D341Med (cell line): Measurements from ENCODE around the gene ACER1.
A peak's percentile ranks its signal among the peaks of the same experiment; 100 is the strongest.
"Not testable (repeated sequence)": the region's sequence is repeated elsewhere in the genome, so short reads cannot be mapped to it uniquely, and the experiment has no call there.

Experiments used
- DNase-seq: peaks from one replicate; pipeline ENCODE4 v3.0.0; 2012; ENCODE audit warnings: low spot score

Gene ACER1

DNA sequence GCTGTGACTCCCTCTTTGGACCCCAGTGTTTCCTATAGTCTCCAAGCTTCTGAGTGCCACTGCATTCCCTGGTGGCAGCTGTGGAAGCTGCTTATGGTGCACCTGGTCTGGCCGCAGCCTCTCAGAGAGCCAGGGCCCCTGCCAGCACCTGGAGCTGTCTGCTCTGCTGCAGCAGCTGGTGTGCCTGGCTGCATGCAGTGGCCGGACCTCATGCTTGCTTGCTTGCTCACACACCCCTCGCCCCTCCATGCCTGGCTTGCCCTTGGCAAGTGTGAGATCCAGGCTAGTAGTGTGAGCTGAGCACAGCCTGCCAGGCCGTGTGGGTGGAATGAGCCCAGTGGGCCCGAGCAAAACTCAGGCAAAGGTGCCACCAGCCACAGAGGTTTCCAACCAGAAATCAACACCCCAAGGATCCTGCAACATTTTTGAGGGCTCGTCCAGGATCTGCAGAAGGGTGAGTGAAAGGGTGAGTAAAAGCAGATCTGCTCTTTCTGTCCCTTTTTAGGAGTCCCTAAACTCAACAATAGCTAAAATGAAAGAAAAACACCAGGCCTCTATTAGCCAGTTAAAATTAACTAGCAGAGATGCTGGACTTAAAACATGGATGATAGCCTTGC is 46.0 kb downstream of the ACER1 start:
- DNase-seq, result no peak

DNA sequence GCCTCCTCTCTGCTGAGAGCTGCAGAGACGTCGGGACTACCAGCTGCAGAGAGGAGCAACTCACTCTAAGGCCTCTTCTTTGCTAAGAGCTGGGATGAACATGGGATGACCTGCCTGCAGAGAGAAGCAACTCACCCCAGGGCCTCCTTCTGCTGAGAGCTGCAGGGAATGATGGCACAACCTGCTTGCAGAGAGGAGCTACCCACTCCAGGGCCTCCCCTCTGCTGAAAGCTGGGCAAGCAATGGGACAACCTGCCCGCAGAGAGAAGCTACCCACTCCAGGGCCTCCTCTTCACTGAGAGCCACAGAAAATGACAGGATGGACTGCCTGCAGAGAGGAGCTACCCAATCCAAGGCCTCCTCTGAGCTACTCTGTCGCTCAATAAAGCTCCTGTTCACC is 46.7 kb downstream of the ACER1 start:
- DNase-seq, result no peak

DNA sequence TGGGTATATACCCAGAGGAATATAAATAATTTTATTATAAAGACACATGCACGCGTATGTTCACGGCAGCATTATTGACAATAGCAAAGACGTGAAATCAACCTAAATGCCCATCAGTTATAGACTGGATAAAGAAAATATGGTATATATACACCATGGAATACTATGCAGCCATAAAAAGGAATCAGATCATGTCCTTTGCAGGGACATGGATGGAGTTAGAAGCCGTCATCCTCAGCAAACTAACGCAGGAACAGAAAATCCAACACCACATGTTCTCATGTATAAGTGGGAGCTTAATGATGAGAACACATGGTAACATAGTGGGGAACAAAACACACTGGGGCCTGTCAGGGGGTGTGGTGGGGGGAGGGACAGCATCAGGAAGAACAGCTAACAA is 51.0 kb downstream of the ACER1 start:
- DNase-seq, result not testable (repeated sequence)

DNA sequence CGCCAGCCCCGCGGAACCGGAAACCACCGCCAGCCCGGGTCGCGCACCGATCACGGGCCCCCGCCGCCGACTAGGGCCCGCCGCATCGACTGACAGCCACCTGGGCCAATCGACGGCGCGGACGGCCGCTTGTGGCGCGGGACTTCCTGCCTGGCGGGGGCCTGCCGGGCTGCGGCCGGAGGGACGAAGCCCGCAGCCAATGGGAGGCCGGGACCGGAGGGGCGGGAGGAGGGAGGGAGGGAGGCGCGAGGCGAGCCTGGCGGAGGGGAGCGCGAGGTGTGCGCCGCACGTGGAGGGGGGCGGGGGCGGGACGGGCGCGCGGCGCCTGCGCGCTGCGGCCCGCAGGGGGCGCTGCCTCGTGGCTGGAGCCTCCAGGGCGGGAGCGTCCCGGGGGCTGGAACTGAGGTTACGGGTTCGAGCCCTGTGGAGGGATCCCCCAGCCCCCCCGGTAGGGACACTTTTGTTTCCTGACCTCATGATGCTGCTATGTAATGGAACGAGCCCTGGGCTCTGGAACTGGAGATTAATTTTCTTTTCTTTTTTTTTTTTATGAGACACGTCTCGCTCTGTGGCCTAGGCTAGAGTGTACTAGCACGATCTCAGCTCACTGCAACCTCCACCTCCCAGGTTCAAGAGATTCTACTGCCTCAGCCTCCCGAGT is 53.4 kb downstream of the ACER1 start, which contains the start of gene MLLT1:
MLLT1 (minus strand) TSS at position 45 of the 661 bp plus-strand sequence. CDS start 191 bp downstream, outside the sequence.
- peak; percentile 100 for DNase-seq

DNA sequence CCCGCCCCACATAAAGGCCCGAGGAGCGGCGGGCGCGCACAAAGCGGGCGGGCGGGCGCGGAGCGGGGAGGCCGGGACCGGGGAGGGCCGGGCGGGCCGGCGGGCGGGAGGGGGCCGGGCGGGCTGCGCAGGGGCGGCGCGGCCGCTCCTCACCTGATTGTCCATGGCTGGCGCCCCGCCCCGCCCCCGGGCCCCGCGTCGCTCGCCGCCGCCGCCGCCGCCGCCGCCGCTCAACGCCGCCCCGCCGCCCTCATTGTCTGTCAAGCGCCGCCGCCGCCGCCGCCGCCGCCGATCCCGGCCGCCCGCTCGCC is 53.8 kb downstream of the ACER1 start:
- no peak for DNase-seq

DNA sequence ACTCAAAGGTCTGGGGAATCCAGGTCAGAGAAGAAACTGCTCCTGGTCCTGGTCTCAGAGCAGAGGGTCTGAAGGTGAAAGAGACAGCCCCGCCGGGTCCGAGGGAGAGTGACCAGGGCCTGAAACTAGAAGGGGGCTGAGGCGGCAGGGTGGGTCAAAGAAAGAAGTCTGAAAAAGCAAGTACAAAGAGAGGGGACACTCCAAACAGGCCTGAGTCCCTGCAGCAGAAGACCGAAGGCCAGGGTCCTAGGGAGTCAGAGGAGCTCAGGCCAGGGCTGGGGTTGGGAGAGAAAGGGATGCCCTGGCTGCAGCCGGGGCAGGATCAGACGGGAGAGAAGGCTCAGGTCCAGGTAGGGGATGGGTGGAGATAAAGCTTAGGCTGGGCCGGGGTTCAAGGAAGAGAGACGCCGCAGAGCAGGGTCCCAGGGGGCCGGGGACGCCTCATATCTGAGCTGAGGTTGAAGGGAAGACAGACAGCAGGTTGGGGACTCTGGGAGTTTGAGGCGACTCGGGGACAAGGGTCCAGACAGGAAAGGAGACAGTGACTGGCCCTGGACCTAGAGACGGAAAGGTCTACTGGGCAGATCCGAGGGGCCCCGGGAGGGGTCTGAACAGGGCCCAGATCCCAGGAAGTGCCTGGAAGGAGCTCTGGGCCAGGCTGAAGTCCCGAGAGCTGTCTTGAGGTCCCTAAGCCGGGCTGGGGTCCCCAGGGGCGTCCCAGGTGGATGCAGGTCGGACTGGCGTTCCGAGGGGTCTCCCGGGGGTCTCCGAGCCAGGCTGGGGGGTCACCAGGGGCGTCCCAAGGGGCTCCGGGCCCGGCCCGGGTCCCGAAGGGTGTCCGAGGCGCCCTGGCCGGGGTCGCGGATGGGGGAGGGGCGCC is 54.4 kb downstream of the ACER1 start:
- DNase-seq, result no peak

DNA sequence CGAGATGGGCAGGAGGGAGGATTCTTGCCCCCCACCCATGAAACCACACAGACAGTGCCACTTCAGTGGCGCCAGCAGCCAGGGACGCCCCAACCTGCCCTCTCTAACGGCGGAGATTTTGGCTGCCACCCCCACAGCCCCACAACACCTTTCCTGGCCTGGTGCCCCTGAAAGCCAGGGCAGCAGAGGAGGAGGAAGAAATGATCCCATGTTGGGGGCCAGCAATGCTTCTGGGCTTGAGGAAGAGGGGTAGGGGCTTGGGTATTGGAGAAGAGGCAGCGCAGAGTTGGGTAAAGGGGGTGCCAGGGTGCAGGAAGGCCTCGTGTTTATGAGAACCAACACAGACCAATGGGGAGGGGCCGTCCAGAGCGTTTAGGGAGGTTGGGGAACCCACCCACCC is 55.4 kb downstream of the ACER1 start:
- DNase-seq, result no peak

DNA sequence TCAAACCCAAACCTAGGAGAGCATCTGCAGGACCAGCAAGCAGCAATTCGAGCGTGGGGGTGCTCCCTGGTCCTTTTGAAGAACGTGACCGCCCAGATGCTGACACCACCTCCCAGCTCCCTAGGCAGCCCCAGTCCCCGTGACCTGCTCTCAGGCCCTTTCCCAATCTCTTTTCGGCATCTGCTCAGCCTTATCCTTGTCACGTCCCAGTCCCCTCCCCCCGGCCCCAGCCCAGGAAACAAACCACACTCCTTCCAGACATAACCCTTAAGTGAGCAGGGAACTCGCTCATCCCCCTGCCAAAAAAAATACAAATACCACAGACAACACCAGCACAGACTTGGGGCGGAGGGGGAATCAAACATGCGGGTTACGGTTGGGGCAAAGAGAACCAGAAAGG is 57.0 kb downstream of the ACER1 start:
- no peak for DNase-seq

DNA sequence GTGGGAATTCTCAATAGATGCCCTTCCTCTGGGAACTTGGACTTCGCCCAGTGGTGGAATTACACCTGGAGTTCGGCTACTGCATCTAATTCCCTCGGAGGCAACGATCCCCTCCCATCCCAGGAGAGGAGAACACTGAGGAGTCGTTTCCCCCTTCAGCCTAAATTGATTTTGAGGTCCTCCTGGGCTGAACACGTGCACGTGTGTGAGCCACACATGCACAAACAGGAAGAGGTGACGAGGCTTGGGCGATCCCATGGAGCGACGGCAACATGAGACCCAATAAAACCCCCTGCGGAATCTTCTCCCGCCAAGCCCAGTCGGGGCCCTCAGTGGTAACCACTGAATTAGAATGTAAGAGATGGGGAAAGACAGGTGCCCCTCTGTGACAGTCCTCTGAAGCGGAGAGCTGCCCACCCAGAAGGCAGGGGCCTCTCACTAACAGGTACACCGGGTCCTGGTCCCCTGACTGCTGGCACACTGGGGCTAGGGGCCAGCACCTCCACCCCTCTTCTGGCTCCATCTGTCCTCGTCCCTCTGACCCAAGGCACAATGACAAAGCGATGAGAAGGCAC is 58.2 kb downstream of the ACER1 start:
- DNase-seq, result no peak

DNA sequence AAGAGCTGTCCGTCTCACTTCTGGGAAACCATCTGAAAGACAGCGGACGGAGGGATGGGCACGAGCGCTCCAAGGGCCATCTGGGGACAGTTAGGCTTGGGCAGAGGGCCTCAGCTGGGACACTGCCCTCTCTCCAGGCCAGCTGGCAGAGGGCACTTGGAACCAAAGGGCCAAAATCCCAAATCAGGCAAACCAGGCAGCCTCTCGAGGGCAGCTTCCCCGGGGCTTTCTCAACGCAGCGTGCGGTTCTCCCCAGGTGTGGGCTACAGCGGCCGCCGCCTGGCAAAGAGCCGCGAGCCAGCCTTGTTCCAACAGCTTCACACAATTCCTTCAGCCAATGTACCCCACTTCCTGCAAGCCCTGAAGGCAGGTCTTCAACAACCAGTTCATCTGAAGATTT is 58.7 kb downstream of the ACER1 start:
- DNase-seq, result no peak

DNA sequence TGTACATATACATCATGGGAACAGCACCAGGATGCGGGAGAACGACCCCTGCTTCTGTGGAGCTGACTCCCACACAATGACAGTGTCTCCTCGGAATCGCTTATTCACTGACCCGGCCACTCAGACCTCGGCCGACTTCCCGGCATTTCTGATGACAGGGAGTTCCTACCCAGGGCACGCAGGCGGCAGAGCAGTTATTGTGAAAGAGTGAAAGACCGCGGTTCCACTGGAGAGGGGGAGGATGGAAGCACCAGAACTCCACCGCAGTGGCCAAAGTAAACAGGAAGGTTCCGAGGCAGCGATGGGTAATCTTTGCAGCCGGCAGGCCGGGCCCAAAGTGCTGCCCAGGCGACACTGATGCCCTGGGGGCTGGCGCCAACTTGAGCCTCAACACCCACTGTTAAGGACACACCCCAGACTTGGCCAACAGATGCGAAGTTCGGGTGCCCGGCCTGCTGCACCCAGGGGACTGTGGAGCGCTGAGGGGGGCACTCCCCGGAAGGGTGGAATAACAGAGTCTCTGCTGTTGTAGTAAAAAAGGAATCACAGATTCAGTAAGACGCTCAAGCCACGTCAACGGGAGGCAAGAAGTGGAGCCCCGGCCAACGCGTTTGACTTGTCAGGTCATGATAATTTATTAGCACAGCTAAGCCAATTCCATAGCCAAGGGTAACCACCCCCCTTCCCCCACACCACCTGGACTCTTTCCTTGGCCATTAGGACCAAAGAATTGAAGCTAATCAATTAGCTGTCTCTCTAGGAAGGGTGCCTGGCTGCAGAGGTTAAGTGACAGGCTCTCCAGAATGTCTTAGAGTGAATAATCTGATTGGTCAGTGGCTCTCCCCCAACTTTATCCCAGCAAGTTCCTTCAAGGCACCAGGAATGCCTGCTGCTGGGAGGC is 59.5 kb downstream of the ACER1 start:
- no peak for DNase-seq

DNA sequence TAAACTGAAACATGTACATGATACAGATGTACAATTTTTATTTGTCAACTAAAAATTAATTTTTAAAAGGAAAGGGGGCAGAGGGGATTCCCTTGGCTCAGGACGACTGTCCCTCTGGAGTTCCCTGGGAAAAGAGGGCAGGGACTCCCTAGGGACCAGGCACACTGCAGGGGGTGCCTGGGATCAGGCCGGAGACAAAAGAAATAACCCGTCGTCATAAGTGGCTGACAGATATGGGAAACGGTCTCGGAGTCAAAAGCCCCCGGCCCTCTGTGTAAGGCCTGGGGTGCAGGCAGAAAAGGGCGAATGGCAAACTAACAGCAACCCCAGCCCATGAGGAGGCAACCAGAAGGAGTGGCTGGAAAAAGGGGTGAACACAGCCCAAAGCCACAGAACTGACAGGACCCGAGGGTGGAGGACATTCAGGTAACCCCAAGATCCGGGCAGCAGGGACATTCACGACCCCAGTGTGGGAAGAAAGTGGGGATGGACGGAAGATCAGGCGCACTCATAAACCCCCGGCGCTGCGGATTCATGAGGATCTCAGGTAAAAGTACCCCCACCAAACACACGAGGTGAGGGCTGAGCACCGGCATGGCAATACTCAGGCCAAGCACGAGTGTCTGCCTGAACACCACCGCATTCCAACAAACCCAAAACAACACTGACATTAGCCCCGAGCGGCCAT is 60.4 kb downstream of the ACER1 start:
- no peak for DNase-seq

DNA sequence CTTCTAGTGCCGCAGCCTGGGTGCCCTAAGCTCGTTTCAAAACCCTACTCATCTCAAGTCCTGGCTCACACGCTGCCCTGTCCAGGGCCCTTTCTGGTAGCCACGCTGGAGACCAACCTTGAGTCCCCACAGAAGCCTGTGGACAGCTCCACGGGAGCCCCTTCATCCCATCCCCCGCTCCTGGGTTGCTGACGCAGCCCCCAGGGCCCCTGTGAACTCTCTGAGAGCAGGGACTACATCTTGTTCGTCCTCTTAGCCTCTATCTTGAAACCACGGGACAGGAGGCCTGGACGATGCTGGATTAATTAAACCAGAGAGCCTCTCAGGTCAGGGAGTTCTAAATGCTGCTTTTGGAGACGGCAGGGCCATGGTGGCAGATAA is 61.0 kb downstream of the ACER1 start:
- no peak for DNase-seq

DNA sequence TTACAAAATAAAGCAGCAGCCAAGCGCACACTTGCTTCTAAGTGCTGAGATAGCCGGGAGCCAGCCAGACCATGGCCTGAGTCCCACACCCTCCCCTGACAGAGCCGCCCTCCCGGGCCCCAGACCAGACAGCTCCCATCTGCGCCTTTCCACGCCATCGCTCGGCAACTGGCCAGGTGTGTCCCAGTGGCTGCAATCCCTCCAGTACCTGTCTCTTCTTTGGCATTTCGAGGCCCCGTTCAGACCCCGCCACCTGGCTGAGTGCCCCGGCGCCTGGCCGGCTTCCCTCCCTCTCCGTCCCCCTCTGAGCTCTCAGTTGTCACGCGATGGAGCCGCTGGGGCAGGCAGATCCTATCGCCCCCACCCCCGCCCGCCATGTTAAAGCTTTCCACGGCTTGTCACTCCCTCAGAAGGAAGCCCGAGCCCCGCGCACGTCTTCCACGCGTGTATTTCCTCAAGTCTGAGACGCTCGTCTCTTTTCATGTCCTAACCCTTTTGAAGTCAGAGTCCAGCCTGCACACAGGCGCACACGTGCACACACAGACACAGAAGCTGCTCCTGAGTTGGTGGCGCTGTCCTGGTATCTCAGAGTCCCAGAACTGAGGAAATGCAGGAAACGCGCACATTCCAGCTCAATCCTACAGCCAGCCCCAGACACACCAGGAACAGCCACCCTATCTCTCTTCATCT is 61.5 kb downstream of the ACER1 start:
- DNase-seq, result no peak

DNA sequence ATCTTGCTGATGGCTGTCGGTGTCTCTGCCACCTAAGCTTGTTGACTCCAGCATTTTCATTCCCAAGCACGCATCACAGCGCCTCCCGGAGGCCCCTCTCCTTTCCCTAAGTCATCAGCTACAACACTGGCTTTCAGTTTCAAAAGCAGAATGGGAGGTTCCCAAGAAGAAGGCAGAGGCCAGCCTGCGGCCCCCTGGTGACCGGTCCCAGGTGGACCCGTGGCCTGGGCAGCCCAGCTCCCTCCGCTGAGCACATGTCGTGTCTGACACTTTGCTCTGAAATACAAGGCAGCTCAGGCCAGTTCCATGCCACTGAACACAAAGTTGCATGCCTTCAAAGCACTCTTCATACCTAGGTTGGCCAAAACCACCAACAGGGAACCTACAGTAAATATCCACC is 62.2 kb downstream of the ACER1 start:
- DNase-seq, result no peak

DNA sequence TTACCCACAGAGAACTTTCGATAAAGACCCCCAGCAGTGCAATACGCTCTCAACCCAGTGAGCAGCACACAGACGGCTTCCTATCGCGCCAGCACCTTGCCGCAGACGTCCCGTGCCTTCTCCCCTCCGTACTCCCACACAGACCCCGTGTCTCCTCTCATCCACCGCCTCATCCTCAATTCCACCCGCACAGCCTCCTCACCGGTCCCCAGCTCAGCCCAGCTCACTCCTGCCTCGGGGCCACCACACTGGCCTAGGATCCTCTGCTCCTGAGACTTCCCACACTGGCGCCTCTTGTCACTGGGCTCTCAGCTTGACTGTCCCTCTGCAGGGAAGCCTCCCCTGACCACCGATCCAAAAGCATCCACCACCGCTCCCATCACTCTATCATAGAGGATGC is 62.6 kb downstream of the ACER1 start:
- DNase-seq, result no peak

DNA sequence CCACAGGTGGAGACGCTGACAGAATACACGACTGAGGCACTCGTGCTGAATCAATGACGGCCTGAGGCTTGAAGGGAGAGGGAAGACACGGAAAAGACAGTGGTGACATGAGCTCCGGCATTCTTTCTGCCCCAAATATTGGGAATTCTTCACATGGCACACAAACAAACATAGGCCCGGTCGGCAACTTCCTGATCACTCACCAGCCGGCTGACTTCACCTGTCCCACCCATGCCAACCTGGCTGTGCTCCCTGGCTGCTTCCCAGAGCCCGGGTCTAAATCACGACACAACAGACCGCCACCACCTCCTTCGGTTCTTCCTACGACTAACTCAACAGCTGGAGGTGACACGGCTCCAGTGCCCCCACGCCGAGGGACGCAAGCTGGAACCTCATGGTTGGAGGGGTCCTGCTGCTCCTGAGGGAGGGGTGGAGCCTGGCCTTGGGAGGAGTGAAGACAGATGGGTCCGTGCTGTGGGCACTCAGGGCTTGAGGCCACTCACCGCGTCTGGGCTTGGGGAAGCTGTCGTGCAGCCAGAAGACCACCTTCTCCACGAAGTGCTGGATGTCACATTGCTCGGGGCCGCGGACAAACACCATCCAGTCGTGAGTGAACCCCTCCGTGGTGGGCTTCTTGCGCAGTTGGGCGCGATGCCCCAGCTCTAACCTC is 63.2 kb downstream of the ACER1 start:
- DNase-seq, result no peak

DNA sequence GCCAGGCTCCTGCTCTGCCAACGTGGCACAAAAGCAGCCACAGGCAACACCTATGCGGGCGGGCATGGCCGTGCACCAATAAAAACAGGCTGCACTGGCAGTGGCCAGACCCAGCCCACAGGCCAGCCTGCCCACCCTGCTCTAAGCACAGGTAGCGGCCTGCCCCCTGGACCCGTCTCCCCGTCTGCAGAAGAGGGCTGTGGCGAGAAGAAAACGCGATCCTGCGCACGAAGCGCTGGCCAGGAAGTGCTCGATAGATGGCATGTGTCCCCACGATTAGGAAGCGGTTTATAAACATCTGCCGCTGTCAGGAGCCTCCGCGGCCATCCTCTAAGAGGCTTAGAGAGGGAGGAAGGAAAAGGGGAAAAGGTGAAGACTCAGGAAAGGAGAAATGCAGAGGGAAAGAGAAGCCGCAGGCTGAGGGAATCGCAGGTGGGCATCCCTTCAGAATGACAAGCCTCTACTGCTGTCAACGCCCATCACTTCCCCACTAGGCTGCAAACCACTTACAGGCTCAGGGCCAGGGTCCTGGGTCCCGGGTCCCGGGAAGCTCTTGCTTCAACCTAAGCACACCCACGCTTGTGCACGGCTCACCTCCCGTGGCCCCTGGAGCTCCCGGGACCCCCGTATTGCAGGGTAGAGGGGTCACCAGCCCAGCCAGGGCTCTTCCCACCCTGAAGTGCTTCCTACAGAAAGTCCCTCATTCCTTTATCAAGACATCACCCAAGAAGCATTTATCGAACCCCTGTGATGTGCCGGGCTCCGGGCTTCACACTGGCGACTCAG is 64.1 kb downstream of the ACER1 start:
- DNase-seq, result peak; percentile 79

DNA sequence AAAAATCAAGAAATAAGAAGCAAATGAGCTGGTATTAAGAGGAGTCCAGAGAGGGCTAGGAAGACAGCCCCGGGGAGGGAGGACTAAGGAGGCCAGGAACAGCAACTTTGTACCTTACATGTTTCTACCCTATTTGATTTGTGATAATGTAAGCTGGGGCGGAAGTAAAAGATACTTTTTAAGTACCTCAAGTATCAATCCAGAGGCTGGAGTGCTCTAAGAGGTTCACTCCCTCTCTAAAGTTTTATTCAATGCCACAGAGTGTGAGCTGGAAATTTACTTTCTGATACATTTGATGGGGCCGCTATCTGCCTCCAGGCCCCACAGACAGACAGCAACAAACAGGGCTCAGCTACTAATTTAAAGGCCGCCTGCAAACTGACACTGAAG is 65.0 kb downstream of the ACER1 start:
- no peak for DNase-seq
